Measurements from ENCODE around the gene ZC3H7A. TPM values are rescaled to one million over a fixed set of nuclear protein-coding genes. Genes with fewer than 3 reads are reported as not detected.

Gene ZC3H7A
- total RNA-seq (2022; extraction: Qiagen RNA extraction; ENCODE audit: low read depth), result 19.8 to 32.3 TPM (median 25.7 TPM) in 5 replicates

GRCh38 chr16:11797166-11797956 is at the start of gene ZC3H7A:
TSS of gene ZC3H7A (minus strand) at chr16:11797258. CDS start at chr16:11782354, 14,904 bp downstream.

DNA sequence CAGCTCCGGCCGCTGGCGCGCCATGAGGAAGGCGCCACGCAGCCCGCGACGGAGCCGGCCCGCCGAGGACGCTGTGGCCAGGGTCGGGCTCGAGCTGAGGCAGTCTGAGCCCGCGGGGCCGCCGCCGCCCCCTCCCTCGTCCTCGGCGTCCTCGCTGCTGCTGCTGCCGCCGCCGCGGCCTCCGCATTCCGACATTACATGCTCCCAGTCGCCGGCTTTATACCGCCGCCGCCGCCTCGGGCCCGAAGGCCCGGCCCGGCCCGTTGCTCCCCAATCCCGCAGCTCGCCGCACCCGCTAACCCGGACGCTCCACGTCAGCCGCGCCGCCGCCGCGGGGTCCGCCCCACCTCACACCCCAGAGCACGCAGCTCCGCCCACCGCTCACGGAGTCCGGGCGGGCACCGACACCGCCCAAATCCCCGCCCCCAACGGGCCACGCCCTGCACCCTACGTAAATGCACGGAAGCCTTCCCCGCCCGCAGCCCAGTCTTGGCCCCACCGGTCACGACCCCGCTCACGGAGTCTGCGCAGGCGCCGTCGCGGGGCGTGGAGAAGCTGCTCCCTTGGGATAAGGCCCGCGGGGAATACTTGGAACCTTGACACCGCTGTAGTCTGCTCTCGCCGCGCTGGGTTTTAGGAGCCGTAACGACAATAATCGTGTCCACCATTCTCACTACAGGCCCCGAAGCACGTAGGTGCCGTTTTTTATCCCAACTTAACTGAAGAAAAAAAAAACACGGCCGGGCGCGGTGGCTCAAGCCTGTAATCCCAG is 54.3 kb downstream of the ZC3H7A start, which contains the start of gene TXNDC11:
TSS of gene TXNDC11 (minus strand) at position 322 of the 772 bp plus-strand sequence. CDS start at position 195, 127 bp downstream.

Other genes starting within 250 kb of the ZC3H7A start
- 175 to 204 TPM (median 195 TPM) in 5 replicates for gene LITAF, start 210.3 kb downstream of the ZC3H7A start, total RNA-seq (2022; extraction: Qiagen RNA extraction; ENCODE audit: low read depth)
- 8.0 to 10.6 TPM (median 10.2 TPM) in 5 replicates for gene SNN, start 128.8 kb downstream of the ZC3H7A start, total RNA-seq (2022; extraction: Qiagen RNA extraction; ENCODE audit: low read depth)
- 33.0 to 38.7 TPM (median 37.3 TPM) in 5 replicates for gene TXNDC11, start 54.4 kb downstream of the ZC3H7A start, total RNA-seq (2022; extraction: Qiagen RNA extraction; ENCODE audit: low read depth)
- gene RSL1D1, start 54.3 kb upstream of the ZC3H7A start, total RNA-seq (2022; extraction: Qiagen RNA extraction; ENCODE audit: low read depth), result 221 to 300 TPM (median 246 TPM) in 5 replicates
- 175 to 236 TPM (median 187 TPM) in 5 replicates for gene GSPT1, start 118.7 kb upstream of the ZC3H7A start, total RNA-seq (2022; extraction: Qiagen RNA extraction; ENCODE audit: low read depth)
- gene NPIPB2, start 144.8 kb upstream of the ZC3H7A start, total RNA-seq (2022; extraction: Qiagen RNA extraction; ENCODE audit: low read depth), result 1.7 to 3.2 TPM (median 1.9 TPM) in 5 replicates
- gene TNFRSF17, start 168.0 kb upstream of the ZC3H7A start, total RNA-seq (2022; extraction: Qiagen RNA extraction; ENCODE audit: low read depth), result not detected in 5 replicates
- 2.1 to 3.2 TPM (median 3.0 TPM) in 5 replicates for gene SNX29, start 179.5 kb upstream of the ZC3H7A start, total RNA-seq (2022; extraction: Qiagen RNA extraction; ENCODE audit: low read depth)

Measured in A549 treated with RU486 at 1 μM for 4 hours (cell line).